Lung microvascular endothelial cell (primary cell): ENCODE data around the gene FZD8. TPM values are rescaled to one million over a fixed set of nuclear protein-coding genes. Genes with fewer than 3 reads are reported as not detected.
A peak's percentile ranks its signal among the peaks of the same experiment; 100 is the strongest.

Source experiments
- DNase-seq, 2 donors: peaks; one replicate each; pipeline versions ENCODE4 v3.0.0 to v3.0.0-alpha.2; 2010; ENCODE audit warnings: low read depth in 2 of 2
- total RNA-seq: library from RNA; depleted of rRNA; stranded (reverse); fragments of >200 nt; gene quantifications from 2 replicates; pipeline ENCODE4 v1.2.1, GENCODE V29; 2014

Gene FZD8
- total RNA-seq, 1 donor from 2014 or later, result 24.6 TPM

GRCh38 chr10:35607475-35608327 lies 34.4 kb downstream of the FZD8 start:
- DNase-seq, result peak; percentile 10 to 25

- peak; percentile 23 to 53 for DNase-seq
Observed at GRCh38 chr10:35606430-35606829, 35.7 kb downstream of the FZD8 start.

GRCh38 chr10:35605191-35605590 lies 36.9 kb downstream of the FZD8 start, which contains the start of gene GJD4:
Gene GJD4 (plus strand): TSS chr10:35605341. CDS start chr10:35605568, 227 bp downstream.
- no peak for DNase-seq

DNA sequence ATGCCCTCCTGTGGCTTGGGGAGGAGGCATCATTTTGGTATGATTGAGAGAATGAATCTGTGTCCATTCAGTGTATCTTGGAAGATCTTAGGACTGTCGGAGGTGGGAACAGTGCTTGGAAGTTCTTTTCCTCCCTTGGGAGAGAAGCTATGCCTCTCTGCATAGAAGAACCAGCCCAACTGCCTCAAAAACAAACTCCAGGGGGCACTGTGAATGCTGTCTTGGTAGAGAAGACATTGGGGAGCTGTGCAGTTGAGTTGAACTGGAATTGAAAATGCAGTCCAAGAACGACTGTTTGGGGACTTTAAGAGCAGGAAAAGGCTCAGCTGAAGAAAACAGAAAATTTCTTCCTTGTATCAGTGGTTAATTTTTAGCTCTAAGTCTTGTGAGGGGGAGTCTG lies 41.9 kb downstream of the FZD8 start:
- DNase-seq, result peak in 1 of 2 donors; percentile 25

DNA sequence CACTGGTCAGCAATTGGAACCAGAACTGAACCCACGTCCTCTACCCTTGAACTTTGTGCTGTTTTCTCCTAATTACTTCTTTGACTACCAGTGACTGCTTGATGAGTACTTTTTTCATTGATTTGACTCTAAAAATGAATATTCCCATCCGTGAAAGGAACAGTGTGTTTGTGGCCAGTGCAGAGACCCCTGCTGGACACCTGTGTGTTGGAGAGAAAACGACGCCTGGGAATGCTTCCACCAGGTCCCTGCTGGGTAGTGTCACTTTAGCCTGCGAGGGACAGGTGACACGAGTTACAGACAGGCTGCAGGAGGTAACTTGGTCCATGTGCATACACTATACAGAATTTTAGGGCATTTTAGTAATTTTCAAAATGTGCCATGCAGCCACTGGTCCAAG lies 43.7 kb downstream of the FZD8 start:
- peak; percentile 32 to 42 for DNase-seq

GRCh38 chr10:35595106-35595505 lies 47.0 kb downstream of the FZD8 start:
- DNase-seq, result no peak

DNA sequence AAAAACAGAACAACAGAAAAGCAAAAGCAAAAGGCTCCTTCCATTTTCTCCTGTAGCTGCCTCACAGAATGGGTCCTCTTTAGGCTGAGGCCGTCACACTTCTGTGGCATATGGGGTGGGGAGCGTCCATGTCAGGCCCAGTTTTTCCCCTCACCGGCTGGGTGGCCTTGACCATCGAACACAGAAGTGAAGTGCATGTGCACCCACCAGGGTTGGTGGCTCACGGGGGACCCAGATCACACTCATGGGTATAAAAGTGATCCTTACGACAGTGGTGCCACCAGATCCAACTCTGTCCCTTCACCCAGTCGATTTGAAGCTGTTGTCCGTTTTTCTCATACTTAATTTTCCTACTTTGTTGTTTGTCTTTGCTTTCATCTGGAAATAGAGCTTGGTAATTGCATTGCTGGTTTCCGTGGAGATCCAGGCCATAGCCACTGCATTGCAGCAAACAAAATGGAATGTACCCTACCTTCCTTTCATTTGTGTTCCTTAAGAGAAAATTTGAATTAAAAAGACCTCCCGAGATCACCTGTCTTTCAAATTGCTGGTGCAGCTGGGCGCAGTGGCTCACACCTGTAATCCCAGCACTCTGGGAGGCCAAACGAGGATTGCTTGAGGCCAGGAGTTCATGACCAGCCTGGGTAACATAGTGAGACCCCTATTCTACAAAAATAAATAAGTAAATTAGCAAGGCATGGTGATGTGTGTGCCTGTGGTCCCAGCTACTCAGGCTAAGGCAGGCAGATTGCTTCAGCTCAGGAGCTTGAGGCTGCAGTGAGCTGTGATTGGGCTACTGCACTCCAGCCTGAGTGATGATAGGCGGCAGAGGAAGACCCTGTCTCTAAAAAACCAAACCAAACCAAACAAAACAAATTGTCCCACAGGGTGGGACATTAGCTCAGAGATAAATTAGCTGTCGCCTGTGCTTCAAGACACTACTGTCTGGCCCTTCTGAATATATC lies 47.7 kb downstream of the FZD8 start:
- no peak for DNase-seq

DNA sequence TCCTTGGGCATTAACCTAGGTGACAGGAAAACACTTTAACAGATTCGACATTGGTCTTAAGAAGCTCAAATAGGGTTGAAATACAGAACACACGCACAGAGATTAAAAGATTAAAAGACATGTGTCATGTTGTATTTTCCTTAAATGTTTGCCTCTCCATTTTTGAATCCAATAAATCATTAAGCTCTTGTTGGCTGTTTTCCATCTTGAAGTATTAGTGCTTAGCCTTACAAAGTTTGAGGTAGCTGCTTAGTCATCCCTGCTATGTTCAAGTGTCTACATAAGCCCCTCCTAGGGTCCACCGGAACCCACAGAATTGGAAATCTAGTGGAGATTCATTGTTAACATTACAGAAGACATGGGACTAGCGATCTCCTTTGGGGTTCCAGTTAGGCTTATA lies 49.7 kb downstream of the FZD8 start:
- no peak for DNase-seq

GRCh38 chr10:35588836-35589235 lies 53.3 kb downstream of the FZD8 start:
- DNase-seq, result no peak

Other genes with a start within 250 kb of the FZD8 start
- not detected in 2 replicates for gene GJD4, start 37.0 kb downstream of the FZD8 start, total RNA-seq